ENCODE measurements around the gene SHISA7.

GRCh38 chr19:55476100-55476775 is 33.1 kb upstream of the SHISA7 start, which contains the start of gene ZNF628:
- no peak for TF ChIP-seq ZFX (IDR thresholded peaks at IDR 0.05; ENCODE audit: borderline replicate concordance)
- no peak for TF ChIP-seq CTCF (IDR thresholded peaks at IDR 0.05)

All from 22Rv1 (cell line).